Measurements from ENCODE around the gene SYP. TPM values are rescaled to one million over a fixed set of nuclear protein-coding genes. Genes with fewer than 3 reads are reported as not detected.

The SYP gene
- total RNA-seq, 4 donors from 2014 or later, result 4.5 to 12.0 (median 6.1) TPM

GRCh38 chrX:49228185-49228584 lies 28.2 kb upstream of the SYP start:
- peaks cover 0 to 18% (median 3%) of the 10 kb centered on the region in 4 donors for H3K27me3 ChIP-seq
- TF ChIP-seq POLR2AphosphoS5 (IDR thresholded peaks at IDR 0.05) (no peak), EP300 (IDR thresholded peaks at IDR 0.05) (no peak), POLR2A (IDR thresholded peaks at IDR 0.05; ENCODE audit: low read depth) (no peak)
- TF ChIP-seq, protein P1, sequence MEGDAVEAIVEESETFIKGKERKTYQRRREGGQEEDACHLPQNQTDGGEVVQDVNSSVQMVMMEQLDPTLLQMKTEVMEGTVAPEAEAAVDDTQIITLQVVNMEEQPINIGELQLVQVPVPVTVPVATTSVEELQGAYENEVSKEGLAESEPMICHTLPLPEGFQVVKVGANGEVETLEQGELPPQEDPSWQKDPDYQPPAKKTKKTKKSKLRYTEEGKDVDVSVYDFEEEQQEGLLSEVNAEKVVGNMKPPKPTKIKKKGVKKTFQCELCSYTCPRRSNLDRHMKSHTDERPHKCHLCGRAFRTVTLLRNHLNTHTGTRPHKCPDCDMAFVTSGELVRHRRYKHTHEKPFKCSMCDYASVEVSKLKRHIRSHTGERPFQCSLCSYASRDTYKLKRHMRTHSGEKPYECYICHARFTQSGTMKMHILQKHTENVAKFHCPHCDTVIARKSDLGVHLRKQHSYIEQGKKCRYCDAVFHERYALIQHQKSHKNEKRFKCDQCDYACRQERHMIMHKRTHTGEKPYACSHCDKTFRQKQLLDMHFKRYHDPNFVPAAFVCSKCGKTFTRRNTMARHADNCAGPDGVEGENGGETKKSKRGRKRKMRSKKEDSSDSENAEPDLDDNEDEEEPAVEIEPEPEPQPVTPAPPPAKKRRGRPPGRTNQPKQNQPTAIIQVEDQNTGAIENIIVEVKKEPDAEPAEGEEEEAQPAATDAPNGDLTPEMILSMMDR (IDR thresholded peaks at IDR 0.05), result no peak
- WGBS, result 90% methylated on average over 15 of the region's 17 CpGs

GRCh38 chrX:49227726-49228125 lies 27.7 kb upstream of the SYP start:
- H3K27me3 ChIP-seq, result peaks cover 0 to 18% (median 3%) of the 10 kb centered on the region in 4 donors
- H3K36me3 ChIP-seq, result no peaks in the 10 kb centered on the region
- H3K4me1 ChIP-seq, result peaks cover 0 to 8% (median 4%) of the 10 kb centered on the region in 4 donors
- WGBS, result 65% methylated on average over 2 of the region's 2 CpGs
- no peak for DNase-seq (ENCODE audit: extremely low spot score)
- H3K9me3 ChIP-seq, result no peaks in the 10 kb centered on the region
- no peak overlapping the region for H3K4me3 ChIP-seq
- H3K27ac ChIP-seq (replicated peaks in 1 of 4), result no peak overlapping the region
- TF ChIP-seq POLR2AphosphoS5 (IDR thresholded peaks at IDR 0.05), result no peak
- TF ChIP-seq, protein P1 (IDR thresholded peaks at IDR 0.05), result no peak
- no peak for TF ChIP-seq EP300 (IDR thresholded peaks at IDR 0.05)
- TF ChIP-seq POLR2A (IDR thresholded peaks at IDR 0.05; ENCODE audit: low read depth), result no peak
- intact Hi-C loops (cut with DNase I), result no loop called here

More at GRCh38 chrX:49228185-49228584, 28.2 kb upstream of the SYP start:
- Histone ChIP-seq H3K9me3 (no peaks in the 10 kb centered on the region), H3K36me3 (no peaks in the 10 kb centered on the region), H3K27ac (replicated peaks in 1 of 4) (no peak overlapping the region), H3K4me3 (no peak overlapping the region), H3K4me1 (peaks cover 0 to 8% (median 4%) of the 10 kb centered on the region in 4 donors)
- intact Hi-C loops (cut with DNase I), result no loop called here
- DNase-seq (ENCODE audit: extremely low spot score), result no peak

DNA sequence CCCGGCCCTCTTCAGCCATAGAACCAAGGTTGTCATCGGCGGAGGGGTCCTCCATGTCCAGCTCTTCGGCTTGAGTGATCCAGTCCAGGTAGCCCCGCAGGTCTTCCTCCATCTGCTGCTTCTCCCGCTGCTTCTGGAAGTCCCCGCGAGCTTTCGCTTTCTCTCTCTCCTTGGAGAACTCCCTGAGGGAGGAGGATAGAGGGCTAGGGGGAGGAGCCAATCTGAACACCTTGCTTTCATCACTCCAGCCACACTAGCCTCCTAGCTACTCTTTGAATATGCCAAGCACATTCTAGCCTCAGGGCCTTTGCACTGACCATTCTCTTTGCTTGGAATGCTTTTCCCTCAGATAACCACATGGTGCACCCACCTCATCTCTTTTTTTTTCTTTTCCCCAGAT lies 27.0 kb upstream of the SYP start:
- 93% methylated on average over 5 of the region's 9 CpGs for WGBS

DNA sequence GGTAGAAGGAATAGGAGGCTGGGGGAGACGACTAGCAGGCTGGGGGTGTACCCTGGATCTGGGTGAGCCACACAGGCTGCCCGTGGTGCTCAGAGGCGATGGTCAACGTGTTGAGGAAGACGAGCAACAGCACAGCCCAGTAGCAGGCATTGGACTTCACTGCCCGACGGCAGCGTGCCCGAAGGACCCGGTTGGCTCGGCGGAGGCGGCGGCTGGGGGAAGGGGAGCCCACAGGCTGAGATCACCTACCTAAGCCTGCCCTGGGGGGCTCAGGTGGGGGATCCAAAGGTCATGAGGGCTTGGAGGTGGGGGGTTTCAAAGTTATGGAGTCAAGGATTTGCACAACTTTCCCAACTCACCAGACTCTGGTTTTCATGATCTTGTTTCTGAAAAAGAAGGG lies 25.9 kb upstream of the SYP start:
- Histone ChIP-seq H3K4me1 (peaks cover 0 to 7% (median 4%) of the 10 kb centered on the region in 4 donors), H3K4me3 (no peak overlapping the region), H3K9me3 (no peaks in the 10 kb centered on the region), H3K27me3 (peaks cover 0 to 9% (median 3%) of the 10 kb centered on the region in 4 donors), H3K27ac (replicated peaks in 1 of 4) (no peak overlapping the region), H3K36me3 (no peaks in the 10 kb centered on the region)
- WGBS, result 77% methylated on average over 14 of the region's 14 CpGs
- DNase-seq (ENCODE audit: extremely low spot score), result no peak
- intact Hi-C loops (cut with DNase I), result no loop called here
- TF ChIP-seq POLR2AphosphoS5 (IDR thresholded peaks at IDR 0.05) (no peak), EP300 (IDR thresholded peaks at IDR 0.05) (no peak), POLR2A (IDR thresholded peaks at IDR 0.05; ENCODE audit: low read depth) (no peak)
- TF ChIP-seq, protein P1 (IDR thresholded peaks at IDR 0.05), result no peak

More for the DNA sequence above, 27.0 kb upstream of the SYP start:
- intact Hi-C loops (cut with DNase I), result no loop called here
- peaks cover 0 to 8% (median 4%) of the 10 kb centered on the region in 4 donors for H3K4me1 ChIP-seq
- peaks cover 0 to 18% (median 3%) of the 10 kb centered on the region in 4 donors for H3K27me3 ChIP-seq
- TF ChIP-seq POLR2AphosphoS5 (IDR thresholded peaks at IDR 0.05) (no peak), EP300 (IDR thresholded peaks at IDR 0.05) (no peak), POLR2A (IDR thresholded peaks at IDR 0.05; ENCODE audit: low read depth) (no peak)
- TF ChIP-seq, protein P1 (IDR thresholded peaks at IDR 0.05), result no peak
- no peaks in the 10 kb centered on the region for H3K36me3 ChIP-seq
- no peak overlapping the region for H3K4me3 ChIP-seq
- no peaks in the 10 kb centered on the region for H3K9me3 ChIP-seq
- H3K27ac ChIP-seq (replicated peaks in 1 of 4), result no peak overlapping the region
- DNase-seq (ENCODE audit: extremely low spot score), result no peak

DNA sequence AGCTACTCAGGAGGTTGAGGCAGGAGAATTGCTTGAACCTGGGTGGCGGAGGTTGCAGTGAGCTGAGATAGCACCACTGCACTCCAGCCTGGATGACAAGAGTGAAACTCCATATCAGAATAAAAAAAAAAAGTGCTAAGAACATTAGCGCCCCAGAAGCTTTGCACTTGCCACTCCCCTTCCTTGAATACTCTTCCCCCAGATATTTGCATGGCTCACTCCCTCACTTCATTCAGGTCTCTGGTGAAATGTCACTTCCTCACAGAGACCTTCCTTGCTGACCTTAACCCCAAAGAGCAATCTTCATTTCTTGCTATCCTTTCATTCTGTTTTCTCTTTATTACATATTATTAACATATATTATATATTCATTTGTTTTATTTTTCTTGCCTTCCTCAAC lies 21.9 kb upstream of the SYP start:
- TF ChIP-seq, protein P1 (IDR thresholded peaks at IDR 0.05), result no peak
- no peak for TF ChIP-seq EP300 (IDR thresholded peaks at IDR 0.05)
- no peak for TF ChIP-seq POLR2A (IDR thresholded peaks at IDR 0.05; ENCODE audit: low read depth)
- TF ChIP-seq POLR2AphosphoS5 (IDR thresholded peaks at IDR 0.05), result no peak
- Histone ChIP-seq H3K36me3 (no peaks in the 10 kb centered on the region), H3K4me3 (no peak overlapping the region), H3K27me3 (peaks cover 0 to 6% (median 0%) of the 10 kb centered on the region in 4 donors), H3K4me1 (no peaks in the 10 kb centered on the region), H3K9me3 (no peaks in the 10 kb centered on the region), H3K27ac (replicated peaks in 1 of 4) (no peak overlapping the region)
- intact Hi-C loops (cut with DNase I), result no loop called here
- DNase-seq (ENCODE audit: extremely low spot score), result no peak
- WGBS, result 76% methylated on average over 2 of the region's 2 CpGs
